ENCODE data around the gene FHDC1.
"Not testable (repeated sequence)": the region's sequence is repeated elsewhere in the genome, so short reads cannot be mapped to it uniquely, and the experiment has no call there.

FHDC1 gene, protein sequence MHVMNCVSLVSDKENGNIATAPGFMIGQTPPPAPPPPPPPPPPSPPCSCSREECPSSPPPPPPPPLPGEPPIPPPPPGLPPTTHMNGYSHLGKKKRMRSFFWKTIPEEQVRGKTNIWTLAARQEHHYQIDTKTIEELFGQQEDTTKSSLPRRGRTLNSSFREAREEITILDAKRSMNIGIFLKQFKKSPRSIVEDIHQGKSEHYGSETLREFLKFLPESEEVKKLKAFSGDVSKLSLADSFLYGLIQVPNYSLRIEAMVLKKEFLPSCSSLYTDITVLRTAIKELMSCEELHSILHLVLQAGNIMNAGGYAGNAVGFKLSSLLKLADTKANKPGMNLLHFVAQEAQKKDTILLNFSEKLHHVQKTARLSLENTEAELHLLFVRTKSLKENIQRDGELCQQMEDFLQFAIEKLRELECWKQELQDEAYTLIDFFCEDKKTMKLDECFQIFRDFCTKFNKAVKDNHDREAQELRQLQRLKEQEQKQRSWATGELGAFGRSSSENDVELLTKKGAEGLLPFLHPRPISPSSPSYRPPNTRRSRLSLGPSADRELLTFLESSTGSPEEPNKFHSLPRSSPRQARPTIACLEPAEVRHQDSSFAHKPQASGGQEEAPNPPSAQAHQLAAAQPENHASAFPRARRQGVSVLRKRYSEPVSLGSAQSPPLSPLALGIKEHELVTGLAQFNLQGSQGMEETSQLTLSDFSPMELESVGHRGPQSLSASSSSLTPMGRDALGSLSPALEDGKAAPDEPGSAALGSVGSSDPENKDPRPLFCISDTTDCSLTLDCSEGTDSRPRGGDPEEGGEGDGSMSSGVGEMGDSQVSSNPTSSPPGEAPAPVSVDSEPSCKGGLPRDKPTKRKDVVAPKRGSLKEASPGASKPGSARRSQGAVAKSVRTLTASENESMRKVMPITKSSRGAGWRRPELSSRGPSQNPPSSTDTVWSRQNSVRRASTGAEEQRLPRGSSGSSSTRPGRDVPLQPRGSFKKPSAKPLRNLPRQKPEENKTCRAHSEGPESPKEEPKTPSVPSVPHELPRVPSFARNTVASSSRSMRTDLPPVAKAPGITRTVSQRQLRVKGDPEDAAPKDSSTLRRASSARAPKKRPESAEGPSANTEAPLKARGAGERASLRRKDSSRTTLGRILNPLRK

DNA sequence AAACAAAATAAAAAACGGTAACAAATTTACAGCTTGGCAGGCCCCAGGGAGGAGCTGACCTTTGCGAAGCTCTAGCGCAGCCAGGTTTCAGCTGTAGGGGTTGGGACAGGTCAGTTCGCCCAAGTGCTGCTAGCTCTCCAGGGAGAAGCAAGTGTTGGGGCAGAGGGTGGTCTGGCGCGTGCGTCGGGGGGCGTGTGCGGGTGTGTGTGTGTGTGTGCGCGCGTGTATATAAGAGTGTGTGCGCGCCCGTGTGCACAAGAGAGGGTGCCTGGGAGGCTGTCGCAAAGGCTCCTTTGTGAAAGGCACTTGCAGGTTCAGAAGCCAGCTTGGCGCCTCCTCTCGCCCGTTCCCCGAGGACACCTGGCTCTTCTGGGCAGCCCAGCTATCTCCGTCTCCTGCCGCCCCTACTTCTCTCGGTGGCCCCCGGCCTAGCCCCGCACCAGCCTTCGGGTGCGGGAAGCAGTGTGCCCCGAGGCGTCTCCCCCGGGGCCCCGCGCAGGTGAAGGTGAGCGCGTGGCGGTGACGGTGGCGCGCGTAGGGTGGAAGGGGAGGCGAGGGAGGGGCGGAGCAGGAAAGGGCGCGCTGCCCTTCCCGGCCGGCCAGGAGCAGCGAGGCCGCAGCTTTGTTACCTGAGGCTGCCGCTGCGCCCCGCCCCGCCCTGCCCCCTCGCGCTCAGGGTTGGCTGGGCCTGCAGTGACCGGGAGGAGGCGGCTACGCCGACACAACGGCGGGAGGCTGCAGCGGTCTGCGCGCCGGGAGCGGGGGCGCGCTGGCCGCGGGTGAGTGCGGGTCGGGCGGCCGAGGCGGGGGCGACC lies at the start of gene FHDC1:
Gene FHDC1 (plus strand): TSS at position 693 of the 815 bp plus-strand sequence. CDS start 6,735 bp downstream, outside the sequence.
- DNase-seq: peak in 1 of 2 experiments; percentile 7

DNA sequence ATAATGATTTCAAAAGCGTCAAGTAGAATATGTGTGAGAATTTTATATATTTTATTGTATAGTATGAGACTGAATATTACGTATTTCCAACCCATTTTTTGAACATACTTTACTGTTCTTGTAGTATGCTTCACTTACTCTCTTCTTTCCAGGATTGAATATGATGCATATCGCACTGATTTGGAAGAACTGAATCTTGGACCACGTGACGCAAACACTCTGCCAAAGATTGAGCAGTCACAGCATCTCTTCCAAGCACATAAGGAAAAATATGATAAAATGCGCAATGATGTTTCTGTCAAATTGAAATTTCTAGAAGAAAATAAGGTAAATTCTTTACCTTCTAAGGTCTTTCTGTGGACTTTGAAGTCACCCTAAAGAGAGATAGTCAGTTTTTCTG lies 48.1 kb upstream of the FHDC1 start:
- no peak for DNase-seq

DNA sequence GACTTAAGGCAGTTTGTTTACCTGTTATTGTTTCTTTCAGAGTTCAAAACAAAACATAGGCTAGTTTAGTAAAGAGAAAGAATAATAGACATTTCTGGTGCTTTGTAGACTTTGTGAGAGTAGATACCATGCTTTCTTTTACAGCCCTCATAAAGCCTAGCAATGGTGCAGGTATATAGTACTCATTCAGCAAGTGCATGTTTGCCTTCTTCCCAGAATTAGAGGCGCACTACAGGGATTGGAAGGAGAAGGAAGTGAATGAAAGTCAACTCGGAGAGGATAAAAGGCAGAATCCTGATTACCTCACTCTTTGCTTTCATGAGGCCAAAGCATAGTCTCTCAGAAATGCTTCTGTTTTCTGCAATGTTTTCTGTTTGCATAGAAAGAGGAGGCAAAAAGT lies 43.1 kb upstream of the FHDC1 start:
- DNase-seq: no peak

DNA sequence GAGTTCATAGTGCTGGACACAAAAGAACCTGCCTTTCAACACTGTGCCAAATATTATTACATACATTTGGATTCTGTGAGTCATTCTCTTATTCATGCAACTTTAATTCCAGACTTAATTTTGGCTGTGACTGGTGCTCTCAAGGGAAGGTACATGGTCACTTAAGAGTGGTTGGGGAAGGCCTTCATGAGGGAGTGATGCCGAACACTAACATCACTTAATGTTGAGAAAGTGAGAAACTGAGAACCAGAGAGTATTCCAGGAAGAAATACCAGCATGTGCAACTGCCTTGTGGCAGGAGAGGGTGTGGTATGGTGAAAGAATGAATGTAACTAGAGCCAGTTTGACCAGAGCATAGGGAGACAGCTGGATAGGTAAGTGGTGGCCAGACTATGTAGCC lies 41.5 kb upstream of the FHDC1 start:
- no peak for DNase-seq

DNA sequence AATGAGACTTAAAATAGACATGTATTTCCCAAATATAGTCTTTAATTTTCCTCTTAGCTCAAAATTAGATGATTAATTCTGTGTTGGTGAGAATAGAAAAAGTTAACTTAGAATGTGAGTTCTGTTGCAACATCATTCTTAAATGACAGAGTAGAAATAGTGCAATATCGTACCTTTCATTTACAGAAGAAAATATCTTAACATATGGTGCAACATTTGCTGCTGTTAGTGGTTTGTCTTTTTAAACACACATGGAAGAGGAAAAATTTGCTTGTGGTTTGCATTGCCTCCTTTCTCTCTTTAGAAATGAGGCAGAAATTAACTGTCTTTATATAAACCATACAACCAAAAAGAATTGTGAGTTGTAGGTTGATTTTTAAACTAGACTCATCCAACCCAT lies 39.3 kb upstream of the FHDC1 start:
- no peak for DNase-seq

DNA sequence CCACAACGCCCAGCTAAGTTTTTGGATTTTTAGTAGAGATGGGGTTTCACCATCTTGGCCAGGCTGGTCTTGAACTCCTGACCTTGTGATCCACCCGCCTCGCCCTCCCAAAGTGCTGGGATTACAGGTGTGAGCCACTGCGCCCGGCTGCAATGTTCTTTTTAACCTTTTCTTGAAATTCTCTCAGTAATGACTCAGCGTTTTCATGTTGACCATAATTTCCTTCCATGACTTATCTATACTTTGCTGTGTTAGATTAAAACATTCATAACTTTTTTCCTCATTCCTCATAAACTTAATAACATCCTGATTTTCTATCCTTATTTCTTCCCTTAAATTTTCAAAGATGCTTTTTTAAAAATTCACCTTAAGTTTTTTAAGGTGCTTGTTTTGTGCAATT lies 38.0 kb upstream of the FHDC1 start:
- not testable (repeated sequence) for DNase-seq

DNA sequence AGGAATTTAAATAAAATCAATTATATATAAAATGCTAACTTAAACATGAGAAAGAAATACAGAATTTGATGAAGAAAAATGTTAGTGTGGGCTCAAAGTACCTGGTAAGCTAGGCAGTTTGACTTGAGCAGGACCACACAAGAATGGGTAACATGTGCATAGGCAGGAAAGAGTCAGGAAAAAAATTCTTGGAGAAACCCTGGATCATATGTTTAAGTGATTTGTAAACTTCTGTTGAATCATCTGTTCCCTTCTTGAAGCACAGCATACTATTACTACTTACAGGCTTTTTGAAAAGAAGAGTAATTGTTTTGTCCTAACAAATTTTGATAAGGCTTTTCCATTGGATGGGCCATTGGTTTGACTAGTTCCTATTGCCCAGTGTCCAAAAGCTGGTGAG lies 37.5 kb upstream of the FHDC1 start:
- DNase-seq: no peak

DNA sequence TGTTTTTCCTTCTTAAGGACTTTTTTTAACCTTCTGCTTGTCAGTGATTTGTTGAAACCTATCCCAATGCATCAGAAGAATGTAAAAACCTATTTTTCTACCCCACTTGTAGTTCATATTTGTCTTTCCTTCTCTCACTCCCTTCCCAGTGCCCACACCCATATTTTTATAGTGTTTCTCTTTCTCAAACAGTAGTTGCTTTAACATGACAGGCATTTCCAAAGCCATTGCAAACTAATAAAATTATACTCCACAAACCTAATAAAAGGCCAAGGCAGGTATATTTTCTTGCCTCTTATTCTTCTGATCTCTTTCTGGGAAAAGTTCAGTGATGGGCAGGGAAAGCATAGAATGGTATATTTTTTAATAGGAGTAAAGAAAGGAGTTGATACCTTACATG lies 35.7 kb upstream of the FHDC1 start:
- no peak for DNase-seq

DNA sequence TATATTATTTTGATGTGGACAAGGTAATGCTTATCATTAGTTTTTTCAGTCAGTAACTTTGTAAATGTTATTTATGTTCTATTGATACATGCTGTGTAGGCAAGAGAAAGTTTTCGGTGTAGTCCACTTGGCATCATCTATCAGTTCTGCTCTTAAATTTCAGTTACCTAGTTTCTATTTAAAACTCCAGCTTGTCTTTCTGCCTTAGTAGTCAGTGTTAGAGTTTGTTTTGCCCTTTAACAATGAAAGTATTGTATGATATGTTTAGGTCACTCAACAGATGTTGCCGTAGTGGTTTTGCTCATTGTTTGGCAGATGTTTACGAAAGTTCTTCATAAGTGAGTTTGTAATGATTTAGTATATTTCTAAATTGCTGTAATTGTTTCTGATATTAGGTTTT lies 34.9 kb upstream of the FHDC1 start:
- no peak for DNase-seq

DNA sequence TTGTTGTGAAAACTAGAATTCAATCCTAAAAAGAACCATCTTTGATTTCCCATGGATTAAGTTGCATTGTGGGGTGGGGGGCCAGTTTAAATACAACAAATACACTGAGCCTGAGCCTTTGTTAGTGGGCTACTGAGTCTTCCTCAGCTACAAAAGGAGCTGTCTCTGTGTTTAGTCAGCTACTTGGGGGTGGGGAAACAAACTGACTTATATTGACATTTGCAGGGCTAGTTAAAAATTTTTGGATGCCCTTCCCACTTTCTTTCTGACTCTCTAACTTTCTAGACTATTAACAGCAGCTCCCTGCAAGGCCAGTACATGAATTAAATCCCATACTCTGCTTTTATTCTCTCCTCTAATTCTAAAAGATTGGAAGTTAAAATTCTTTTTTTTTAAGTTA lies 32.5 kb upstream of the FHDC1 start:
- no peak for DNase-seq

DNA sequence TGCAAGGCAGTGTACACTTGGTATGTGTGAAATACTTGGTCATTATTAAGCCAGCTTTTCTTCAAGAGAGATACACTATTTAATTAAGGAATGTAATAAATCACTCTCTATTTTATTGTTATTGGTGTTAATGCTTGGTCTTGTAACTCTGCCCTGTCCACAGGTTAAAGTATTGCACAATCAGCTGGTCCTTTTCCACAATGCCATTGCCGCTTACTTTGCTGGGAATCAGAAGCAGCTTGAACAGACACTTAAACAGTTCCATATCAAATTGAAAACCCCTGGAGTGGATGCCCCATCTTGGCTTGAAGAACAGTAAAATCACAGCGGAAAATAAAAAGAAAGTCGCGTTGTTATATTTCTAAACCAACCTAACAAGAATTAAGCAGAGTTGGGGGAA lies 26.2 kb upstream of the FHDC1 start:
- DNase-seq: no peak

DNA sequence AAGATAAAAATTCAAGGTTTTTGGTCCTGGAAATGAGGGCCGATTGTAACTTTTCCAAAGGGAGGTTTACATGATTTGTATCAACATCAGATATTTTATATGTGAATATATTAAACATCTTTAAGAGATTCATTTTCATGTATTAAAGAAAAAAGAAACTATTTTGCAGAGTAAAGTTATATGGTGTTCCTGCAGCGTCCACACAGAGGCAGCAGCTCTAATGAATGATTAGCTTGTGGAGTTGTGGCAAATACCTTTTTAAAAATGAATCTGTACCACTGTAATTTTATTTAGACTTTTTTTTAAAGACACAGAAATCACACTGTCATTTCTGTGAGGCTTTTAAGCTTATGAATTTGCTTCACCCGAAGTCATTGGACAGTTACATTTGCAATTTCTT lies 25.6 kb upstream of the FHDC1 start:
- no peak for DNase-seq

DNA sequence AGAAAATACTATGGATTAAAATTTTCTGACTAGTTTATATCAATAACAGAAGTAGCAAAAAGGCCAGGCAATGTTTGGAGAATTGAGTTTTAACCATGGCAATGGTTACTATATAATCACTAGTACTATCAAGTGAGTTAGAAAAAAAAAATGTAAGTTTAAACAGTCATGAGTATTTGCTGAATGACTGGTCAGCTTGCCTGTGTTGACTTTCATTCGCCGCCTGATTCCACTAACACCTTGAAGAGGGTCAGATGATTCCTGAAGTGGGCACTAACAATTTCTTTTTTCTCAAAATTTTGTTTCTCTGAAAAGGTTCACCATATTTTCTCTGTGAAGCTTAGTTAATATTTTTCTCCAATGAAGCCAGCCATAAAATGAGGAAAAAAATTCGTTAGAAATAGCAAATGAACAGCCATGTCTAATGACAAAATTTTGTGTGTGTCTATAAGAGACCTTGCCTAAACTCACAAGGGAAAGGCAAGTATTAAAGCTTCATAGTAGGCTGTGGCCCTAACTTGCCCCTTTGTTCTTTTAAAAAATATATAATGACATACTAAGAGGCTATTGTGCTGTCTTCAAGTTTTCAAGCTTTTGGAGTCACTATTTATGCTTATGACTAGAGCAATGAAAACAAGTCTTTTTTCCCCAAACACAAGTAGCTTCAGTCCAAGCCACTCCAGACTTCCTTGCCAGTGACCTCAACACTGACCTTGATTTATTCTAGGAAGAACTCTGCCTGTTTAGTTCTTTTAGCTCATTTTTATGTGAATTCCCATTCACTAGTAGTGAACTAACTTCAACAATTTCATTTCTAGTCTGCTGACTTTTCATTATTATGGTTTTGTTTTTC lies 18.4 kb upstream of the FHDC1 start:
- DNase-seq: no peak

DNA sequence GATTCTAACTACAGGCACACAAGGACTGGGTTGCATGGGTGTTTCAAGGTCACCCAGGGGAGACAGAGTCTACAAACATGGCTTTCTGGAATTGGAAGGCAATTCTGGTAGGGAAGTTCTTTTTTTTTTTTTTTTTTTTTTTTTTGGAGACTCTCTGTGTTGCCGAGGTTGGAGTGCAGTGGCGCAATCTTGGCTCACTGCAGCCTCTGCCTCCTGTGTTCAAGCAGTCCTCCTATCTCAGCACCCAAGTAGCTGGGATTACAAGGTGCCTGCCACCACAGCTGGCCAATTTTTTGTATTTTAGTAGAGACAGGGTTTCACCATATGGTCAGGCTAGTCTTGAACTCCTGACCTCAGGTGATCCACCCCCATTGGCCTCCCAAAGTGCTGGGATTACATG lies 16.3 kb upstream of the FHDC1 start:
- no peak for DNase-seq

DNA sequence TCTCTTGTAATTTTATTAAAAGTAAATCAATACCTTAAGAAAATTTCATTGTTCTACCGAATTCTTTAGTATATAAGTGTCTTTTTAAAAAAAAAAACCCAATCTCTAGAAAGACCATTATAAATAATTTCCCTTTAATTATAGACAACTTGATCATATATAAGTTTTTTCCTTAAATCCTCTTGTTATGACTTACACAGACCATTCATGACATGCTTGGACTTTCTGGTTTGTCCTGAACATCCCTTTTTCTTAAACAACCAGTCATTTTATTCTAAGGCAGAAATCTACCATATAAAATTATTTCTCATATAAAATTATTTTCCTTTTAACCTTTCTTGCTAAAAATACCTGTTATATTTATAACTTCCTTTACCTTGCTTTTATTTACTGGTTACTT lies 15.4 kb upstream of the FHDC1 start:
- no peak for DNase-seq

DNA sequence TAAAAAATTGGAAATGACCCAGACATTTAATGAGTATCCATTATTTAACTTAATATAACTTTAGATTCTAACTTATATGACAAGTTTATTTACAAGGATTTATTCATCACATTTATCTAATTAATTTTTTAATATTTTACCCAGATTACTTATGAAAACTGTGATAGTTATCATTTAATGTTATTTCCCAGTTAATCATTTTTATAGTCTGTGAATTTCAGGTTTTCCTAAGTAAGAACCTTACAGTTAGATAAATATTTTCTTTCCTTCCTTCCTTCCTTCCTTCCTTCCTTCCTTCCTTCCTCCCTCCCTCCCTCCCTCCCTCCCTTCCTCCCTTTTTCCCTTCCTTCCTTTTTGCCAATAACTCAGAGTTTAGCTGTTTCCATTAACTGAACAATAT lies 14.8 kb upstream of the FHDC1 start:
- no peak for DNase-seq

DNA sequence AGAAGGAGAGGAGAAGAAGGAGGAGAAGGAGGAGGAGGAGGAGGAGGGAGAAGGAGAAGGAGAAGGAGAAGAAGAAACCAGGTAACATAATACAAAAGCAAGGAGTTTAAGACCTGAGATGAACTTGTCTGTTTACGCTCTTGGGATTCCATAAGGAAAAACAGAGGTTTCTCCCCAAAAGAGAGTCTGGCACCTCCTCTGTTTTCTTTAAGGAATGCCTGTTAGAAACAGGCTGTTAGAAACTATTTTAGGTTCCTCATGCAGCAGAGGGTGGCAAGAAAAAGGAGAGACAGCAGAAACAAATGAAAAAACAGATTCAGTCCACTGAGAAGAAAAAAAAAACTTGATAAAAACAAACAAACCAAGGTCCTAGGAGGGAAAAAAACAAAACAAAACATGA lies 10.3 kb upstream of the FHDC1 start:
- DNase-seq: no peak

DNA sequence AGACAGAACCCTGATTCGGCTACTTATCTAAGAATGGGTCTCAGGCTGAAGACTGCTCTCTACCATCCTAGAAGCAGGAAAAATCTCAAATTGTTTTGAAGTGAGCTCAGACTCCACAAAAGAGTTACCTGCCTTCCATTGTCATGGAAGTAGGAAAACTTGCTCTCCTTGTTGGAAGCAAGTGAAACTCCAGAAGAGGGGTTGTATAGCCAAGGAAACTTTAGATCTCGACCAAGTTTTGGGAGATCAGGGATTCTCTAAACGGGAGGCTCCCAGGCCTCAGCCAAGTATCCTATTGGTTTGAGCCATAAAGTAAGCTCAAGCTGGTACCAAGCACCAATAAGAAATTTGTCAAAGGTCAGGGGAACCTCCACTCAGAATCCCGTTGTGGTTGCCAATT lies 9.2 kb upstream of the FHDC1 start:
- DNase-seq: no peak

DNA sequence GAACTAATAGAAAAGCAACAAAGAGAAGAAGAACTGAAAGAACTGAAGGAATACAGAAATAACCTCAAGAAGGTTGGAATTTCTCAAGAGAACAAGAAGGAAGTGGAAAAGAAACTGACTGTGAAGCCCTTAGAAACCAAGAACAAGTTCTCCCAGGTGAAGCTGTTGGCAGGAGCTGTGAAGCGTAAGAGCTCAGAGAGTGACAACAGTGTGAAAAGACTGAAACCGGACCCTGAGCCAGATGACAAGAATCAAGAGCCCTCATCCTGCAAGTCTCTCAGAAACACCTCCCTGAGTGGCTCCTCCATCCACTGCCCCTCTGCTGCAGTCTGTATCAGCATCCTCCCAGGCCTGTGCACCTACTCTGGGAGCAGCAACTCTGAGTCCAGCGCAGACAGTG lies 8.4 kb upstream of the FHDC1 start:
- no peak for DNase-seq

DNA sequence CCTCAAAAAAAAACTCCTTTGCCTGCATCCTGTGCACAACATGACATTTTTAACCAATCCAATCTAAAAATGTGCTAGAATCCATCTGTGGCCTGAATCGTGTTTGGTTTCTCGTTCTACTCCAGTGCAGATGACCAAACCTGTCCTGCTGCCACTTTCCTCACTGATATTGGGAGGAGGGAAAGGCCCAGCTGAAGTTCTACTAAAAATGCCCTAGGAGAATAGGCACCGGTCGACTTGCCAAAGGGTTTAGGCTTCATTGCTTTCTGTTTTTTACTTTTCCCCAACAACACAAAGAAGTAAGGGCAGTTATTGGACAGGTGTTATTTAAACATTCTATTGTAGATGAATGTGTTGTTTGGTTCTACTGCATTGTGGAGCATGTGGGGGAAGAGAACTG lies 7.8 kb upstream of the FHDC1 start:
- no peak for DNase-seq

DNA sequence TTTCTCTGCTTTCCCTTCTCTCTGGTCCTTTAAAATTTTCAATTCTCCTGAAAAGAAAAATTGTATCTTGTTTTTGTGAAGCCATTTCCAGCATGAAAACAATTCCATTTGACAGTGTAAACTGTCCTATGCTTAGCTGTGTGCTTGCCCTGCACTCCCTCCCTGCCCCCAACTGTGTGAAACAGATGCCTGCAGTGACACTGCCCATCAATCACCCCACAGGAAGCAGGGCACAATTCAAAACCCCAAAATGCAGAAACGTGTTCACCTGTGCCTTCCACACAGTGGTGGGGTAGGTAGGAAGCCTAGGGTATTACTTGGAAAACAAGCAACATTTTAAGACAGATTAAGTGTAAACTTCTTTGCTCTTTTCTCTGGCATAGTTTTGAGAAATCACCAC lies 6.2 kb upstream of the FHDC1 start:
- no peak for DNase-seq

DNA sequence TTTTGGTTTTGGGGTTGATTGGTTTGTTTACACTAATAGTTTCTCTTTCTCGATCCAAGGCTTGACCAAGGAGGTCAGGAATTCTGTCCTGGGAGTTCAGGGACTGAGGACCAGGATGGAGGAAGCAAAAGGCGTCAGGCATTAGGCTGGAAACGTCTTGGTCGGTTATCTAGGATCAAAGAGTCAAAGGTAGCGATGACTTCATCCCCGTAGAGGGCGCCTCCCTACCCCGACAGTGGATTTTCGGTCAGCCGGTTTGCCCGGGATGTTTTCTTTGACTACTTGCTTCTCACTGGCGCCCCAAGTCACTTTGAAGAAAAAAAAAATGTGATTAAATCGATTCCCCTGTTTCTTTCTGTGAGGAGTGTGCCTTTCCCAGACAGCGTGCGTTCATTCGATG lies 980 bp upstream of the FHDC1 start:
- DNase-seq: no peak
